Measurements from ENCODE around the gene KCNJ4. TPM values are rescaled to one million over a fixed set of nuclear protein-coding genes. Genes with fewer than 3 reads are reported as not detected.

KCNJ4 gene
- total RNA-seq, 4 donors from 2014 or later = not detected

DNA sequence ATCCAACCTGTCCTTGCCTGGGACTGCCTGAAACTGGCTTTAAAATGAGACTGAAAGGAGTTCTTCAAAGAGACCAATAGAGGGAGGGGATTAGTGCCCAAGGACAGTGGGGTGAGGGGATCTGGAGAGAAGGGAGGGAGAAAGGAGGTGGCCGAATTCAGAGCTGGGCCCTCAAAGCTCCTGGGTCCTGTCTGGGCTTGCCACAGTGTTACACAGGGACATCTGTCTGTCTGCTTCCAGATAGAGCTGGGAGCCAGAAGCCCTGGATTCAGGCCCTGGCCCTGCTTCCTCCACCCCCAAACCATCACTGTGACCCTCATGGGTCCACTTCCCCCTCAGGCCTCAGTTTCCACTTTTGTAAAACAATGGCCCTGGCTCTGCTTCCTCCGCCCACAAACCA, 3.6 kb downstream of the KCNJ4 start:
- no peak for TF ChIP-seq POLR2AphosphoS5 (IDR thresholded peaks at IDR 0.05)
- no peak for TF ChIP-seq POLR2A (IDR thresholded peaks at IDR 0.05)
- no peak for TF ChIP-seq EP300 (IDR thresholded peaks at IDR 0.05; ENCODE audit: low read depth)
- TF ChIP-seq, protein P1, sequence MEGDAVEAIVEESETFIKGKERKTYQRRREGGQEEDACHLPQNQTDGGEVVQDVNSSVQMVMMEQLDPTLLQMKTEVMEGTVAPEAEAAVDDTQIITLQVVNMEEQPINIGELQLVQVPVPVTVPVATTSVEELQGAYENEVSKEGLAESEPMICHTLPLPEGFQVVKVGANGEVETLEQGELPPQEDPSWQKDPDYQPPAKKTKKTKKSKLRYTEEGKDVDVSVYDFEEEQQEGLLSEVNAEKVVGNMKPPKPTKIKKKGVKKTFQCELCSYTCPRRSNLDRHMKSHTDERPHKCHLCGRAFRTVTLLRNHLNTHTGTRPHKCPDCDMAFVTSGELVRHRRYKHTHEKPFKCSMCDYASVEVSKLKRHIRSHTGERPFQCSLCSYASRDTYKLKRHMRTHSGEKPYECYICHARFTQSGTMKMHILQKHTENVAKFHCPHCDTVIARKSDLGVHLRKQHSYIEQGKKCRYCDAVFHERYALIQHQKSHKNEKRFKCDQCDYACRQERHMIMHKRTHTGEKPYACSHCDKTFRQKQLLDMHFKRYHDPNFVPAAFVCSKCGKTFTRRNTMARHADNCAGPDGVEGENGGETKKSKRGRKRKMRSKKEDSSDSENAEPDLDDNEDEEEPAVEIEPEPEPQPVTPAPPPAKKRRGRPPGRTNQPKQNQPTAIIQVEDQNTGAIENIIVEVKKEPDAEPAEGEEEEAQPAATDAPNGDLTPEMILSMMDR (IDR thresholded peaks at IDR 0.05) = no peak
- intact Hi-C loops (cut with DNase I; ENCODE audit: low total_unique reads) (no loop called here), in situ Hi-C loops (cut with MboI; ENCODE audit: low pct_ligation_motif_present in 1 of 4, low pct_unique_long_range_greater_than_20kb in 1 of 4, low sequenced_read_pairs in 3 of 4) (no loop called here)
- Histone ChIP-seq H3K4me3 (no peak overlapping the region), H3K27ac (no peak overlapping the region), H3K36me3 (no peaks in the 10 kb centered on the region), H3K9me3 (no peaks in the 10 kb centered on the region), H3K27me3 (peaks cover 91% of the 10 kb centered on the region), H3K4me1 (peaks cover 0 to 15% (median 12%) of the 10 kb centered on the region in 4 donors)
- DNase-seq = no peak
- 82% methylated on average over 2 of the region's 2 CpGs; no CpG with 5 or more reads in 1 of the 2 donors for WGBS, 2 donors (ENCODE audit: low coverage in 1 of 2)

DNA sequence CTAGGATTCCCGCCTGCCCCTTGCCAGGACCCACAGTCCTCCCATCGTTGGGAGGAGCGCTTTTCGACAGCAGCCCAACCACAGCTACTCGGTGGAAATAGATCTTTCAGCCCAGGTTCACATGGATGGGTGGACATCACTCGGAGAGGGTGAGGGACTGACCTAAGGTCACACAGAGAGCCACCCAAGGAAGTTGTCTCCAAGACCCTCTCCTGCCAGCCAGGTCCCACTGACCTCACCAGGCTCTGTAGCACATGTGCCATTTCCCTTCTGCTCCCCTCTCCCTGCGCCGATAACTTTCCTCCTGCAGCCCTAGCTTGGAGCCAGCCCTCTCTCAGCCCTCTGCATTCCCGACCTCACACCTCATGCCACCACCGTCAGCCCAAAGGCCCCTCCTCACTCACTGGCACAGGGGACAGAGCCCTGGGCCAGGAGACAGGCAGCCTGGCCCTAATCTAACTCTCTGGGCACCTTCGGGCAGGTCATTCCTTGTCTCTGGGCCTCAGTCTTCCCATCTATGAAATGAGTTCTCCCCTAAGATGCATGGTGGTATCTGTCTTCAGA, 4.7 kb downstream of the KCNJ4 start:
- 57 to 62% methylated on average over 2 to 11 of the region's 11 CpGs for WGBS, 2 donors (ENCODE audit: low coverage in 1 of 2)
- peaks cover 91% of the 10 kb centered on the region for H3K27me3 ChIP-seq
- TF ChIP-seq EP300 (IDR thresholded peaks at IDR 0.05; ENCODE audit: low read depth) (no peak), POLR2AphosphoS5 (IDR thresholded peaks at IDR 0.05) (no peak), POLR2A (IDR thresholded peaks at IDR 0.05) (no peak)
- TF ChIP-seq, protein P1 (IDR thresholded peaks at IDR 0.05) = no peak

DNA sequence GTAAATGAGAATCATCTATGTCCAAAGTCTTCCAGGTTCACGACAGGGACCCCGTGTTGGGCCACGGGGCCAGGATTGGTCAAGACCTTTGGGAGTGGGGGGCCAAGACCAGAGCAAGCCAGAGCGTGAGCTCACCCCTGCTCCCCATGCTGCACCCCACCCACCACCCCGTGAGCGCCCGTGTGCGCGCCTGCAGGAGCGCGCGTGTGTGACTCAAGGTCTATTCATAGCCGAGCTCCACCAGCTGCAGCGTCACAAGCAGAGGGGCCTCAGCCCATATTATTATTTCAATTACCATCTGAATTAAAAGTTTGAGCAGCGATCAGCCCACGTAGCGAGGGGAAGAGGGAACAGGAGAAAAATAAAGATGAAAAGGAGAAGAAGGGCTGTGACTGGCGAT, 5.2 kb downstream of the KCNJ4 start:
- Histone ChIP-seq H3K4me1 (peaks cover 0 to 5% (median 4%) of the 10 kb centered on the region in 4 donors), H3K9me3 (no peaks in the 10 kb centered on the region), H3K27ac (no peak overlapping the region), H3K4me3 (no peak overlapping the region), H3K36me3 (no peaks in the 10 kb centered on the region), H3K27me3 (peaks cover 93% of the 10 kb centered on the region)
- no peak for DNase-seq
- in situ Hi-C loops (cut with MboI; ENCODE audit: low pct_ligation_motif_present in 1 of 4, low pct_unique_long_range_greater_than_20kb in 1 of 4, low sequenced_read_pairs in 3 of 4) = no loop called here
- TF ChIP-seq EP300 (IDR thresholded peaks at IDR 0.05; ENCODE audit: low read depth) (no peak), POLR2A (IDR thresholded peaks at IDR 0.05) (no peak), POLR2AphosphoS5 (IDR thresholded peaks at IDR 0.05) (no peak)
- TF ChIP-seq, protein P1 (IDR thresholded peaks at IDR 0.05) = no peak
- intact Hi-C loops (cut with DNase I; ENCODE audit: low total_unique reads) = no loop called here
- 60 to 64% methylated on average over 6 to 18 of the region's 18 CpGs for WGBS, 2 donors (ENCODE audit: low coverage in 1 of 2)

More for the DNA sequence above, 4.7 kb downstream of the KCNJ4 start:
- intact Hi-C loops (cut with DNase I; ENCODE audit: low total_unique reads) (no loop called here), in situ Hi-C loops (cut with MboI; ENCODE audit: low pct_ligation_motif_present in 1 of 4, low pct_unique_long_range_greater_than_20kb in 1 of 4, low sequenced_read_pairs in 3 of 4) (no loop called here)
- H3K27ac ChIP-seq = no peak overlapping the region
- no peaks in the 10 kb centered on the region for H3K9me3 ChIP-seq
- no peak overlapping the region for H3K4me3 ChIP-seq
- no peaks in the 10 kb centered on the region for H3K36me3 ChIP-seq
- DNase-seq = no peak
- peaks cover 0 to 7% (median 6%) of the 10 kb centered on the region in 4 donors for H3K4me1 ChIP-seq

DNA sequence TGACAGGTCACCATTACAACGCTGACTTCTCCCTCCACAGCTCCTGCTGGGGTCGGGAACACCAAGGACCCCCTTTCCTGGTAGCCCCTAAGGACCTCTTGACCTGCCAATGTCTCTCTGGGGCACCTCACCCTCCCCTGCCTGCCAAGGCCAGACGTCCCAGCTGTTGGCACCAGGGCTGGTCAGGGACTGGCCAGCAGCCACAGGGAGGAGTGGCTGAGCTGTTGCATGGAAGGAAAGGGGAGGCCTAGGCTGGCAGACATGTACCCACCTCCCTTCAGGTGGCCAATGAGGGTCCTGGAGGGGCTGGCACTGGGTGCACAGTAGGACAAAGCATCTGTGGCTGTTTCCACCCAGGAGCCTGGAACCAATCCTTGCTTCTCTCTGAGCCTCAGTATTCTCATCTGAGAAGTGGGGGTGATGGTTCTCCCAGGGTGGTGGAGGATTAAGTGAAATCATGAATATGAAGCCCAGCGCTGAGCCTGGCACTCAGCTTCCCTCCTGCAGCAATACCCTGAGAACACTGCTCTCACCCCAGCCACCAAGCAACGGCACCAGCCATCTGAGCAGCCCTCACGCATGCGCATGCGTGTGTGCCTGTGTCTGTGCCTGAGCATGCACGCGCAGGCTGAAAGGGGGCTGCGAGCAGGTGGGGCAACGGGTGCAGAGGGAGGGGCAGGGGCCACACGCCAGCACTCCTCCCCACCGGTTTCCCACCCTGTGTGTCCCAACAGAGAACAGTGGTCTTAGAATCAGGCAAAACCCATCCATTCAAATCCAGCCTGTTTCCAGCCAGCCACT, 5.9 kb downstream of the KCNJ4 start:
- H3K27me3 ChIP-seq = peaks cover 93% of the 10 kb centered on the region
- no peak for DNase-seq
- intact Hi-C loops (cut with DNase I; ENCODE audit: low total_unique reads) = no loop called here
- no peak overlapping the region for H3K27ac ChIP-seq
- WGBS, 2 donors (ENCODE audit: low coverage in 1 of 2) = 75% methylated on average over 14 of the region's 14 CpGs; no CpG with 5 or more reads in 1 of the 2 donors
- TF ChIP-seq, protein P1 (IDR thresholded peaks at IDR 0.05) = no peak
- no peak for TF ChIP-seq EP300 (IDR thresholded peaks at IDR 0.05; ENCODE audit: low read depth)
- in situ Hi-C loops (cut with MboI; ENCODE audit: low pct_ligation_motif_present in 1 of 4, low pct_unique_long_range_greater_than_20kb in 1 of 4, low sequenced_read_pairs in 3 of 4) = no loop called here
- H3K4me1 ChIP-seq = no peaks in the 10 kb centered on the region
- H3K9me3 ChIP-seq = no peaks in the 10 kb centered on the region
- no peaks in the 10 kb centered on the region for H3K36me3 ChIP-seq
- no peak overlapping the region for H3K4me3 ChIP-seq
